ENCODE results near the gene IFNA14. TPM values are rescaled to one million over a fixed set of nuclear protein-coding genes. Genes with fewer than 3 reads are reported as not detected.
"Not testable (repeated sequence)": the region's sequence is repeated elsewhere in the genome, so short reads cannot be mapped to it uniquely, and the experiment has no call there.

Gene IFNA14
- total RNA-seq, 1 experiment from 2014 or later = not detected

- peak; percentile 81 for DNase-seq
Observed at GRCh38 chr9:21235468-21236359, 4.1 kb downstream of the IFNA14 start.

GRCh38 chr9:21234153-21234687 lies 5.6 kb downstream of the IFNA14 start:
- Histone ChIP-seq H4K20me1 (ENCODE audit: insufficient read depth, low read depth, low read length) (no peaks in the 10 kb centered on the region), H2AFZ (ENCODE audit: low read length) (no peak overlapping the region), H3K79me2 (ENCODE audit: low read length) (no peaks in the 10 kb centered on the region), H3K4me1 (ENCODE audit: low read length) (no peaks in the 10 kb centered on the region), H3K27me3 (ENCODE audit: low read length) (no peaks in the 10 kb centered on the region), H3K4me3 (ENCODE audit: low read length) (no peak overlapping the region), H3K4me2 (ENCODE audit: low read depth, low read length, poor library complexity, severe bottlenecking) (no peak overlapping the region), H3K36me3 (ENCODE audit: insufficient read depth, low read length) (no peaks in the 10 kb centered on the region), H3K9ac (ENCODE audit: low read length) (no peak overlapping the region), H3K9me3 (ENCODE audit: low read length) (no peaks in the 10 kb centered on the region), H3K27ac (ENCODE audit: low read length) (no peak overlapping the region), H3K9me2 (replicated peaks; ENCODE audit: insufficient read depth, low read length) (no peaks in the 10 kb centered on the region)
- no peak for DNase-seq

More at GRCh38 chr9:21235468-21236359, 4.1 kb downstream of the IFNA14 start:
- H3K36me3 ChIP-seq (ENCODE audit: insufficient read depth, low read length); H3K27me3 ChIP-seq (ENCODE audit: low read length); H2AFZ ChIP-seq (ENCODE audit: low read length); H3K9me3 ChIP-seq (ENCODE audit: low read length); H4K20me1 ChIP-seq (ENCODE audit: insufficient read depth, low read depth, low read length); H3K4me2 ChIP-seq (ENCODE audit: low read depth, low read length, poor library complexity, severe bottlenecking); H3K4me3 ChIP-seq (ENCODE audit: low read length); H3K79me2 ChIP-seq (ENCODE audit: low read length); H3K27ac ChIP-seq (ENCODE audit: low read length); H3K9ac ChIP-seq (ENCODE audit: low read length); H3K9me2 ChIP-seq (replicated peaks; ENCODE audit: insufficient read depth, low read length); H3K4me1 ChIP-seq (ENCODE audit: low read length): not testable (repeated sequence)

GRCh38 chr9:21233258-21233657 lies 6.5 kb downstream of the IFNA14 start:
- no peak overlapping the region for H2AFZ ChIP-seq (ENCODE audit: low read length)
- DNase-seq = no peak
- no peak overlapping the region for H3K4me3 ChIP-seq (ENCODE audit: low read length)
- H3K79me2 ChIP-seq (ENCODE audit: low read length) = no peaks in the 10 kb centered on the region
- no peak overlapping the region for H3K9ac ChIP-seq (ENCODE audit: low read length)
- no peaks in the 10 kb centered on the region for H3K9me2 ChIP-seq (replicated peaks; ENCODE audit: insufficient read depth, low read length)
- H3K9me3 ChIP-seq (ENCODE audit: low read length) = no peaks in the 10 kb centered on the region
- H3K36me3 ChIP-seq (ENCODE audit: insufficient read depth, low read length) = no peaks in the 10 kb centered on the region
- no peaks in the 10 kb centered on the region for H3K27me3 ChIP-seq (ENCODE audit: low read length)
- no peak overlapping the region for H3K27ac ChIP-seq (ENCODE audit: low read length)
- no peak overlapping the region for H3K4me2 ChIP-seq (ENCODE audit: low read depth, low read length, poor library complexity, severe bottlenecking)
- no peaks in the 10 kb centered on the region for H4K20me1 ChIP-seq (ENCODE audit: insufficient read depth, low read depth, low read length)
- H3K4me1 ChIP-seq (ENCODE audit: low read length) = no peaks in the 10 kb centered on the region

GRCh38 chr9:21228122-21228521 lies 11.7 kb downstream of the IFNA14 start, which contains the start of gene IFNA17:
IFNA17 (minus strand) TSS chr9:21228222; CDS start chr9:21228173, 49 bp downstream.
- DNase-seq = no peak
- H3K79me2 ChIP-seq (ENCODE audit: low read length) = no peaks in the 10 kb centered on the region
- no peaks in the 10 kb centered on the region for H3K9me3 ChIP-seq (ENCODE audit: low read length)
- no peaks in the 10 kb centered on the region for H3K27me3 ChIP-seq (ENCODE audit: low read length)
- no peaks in the 10 kb centered on the region for H3K36me3 ChIP-seq (ENCODE audit: insufficient read depth, low read length)
- H3K4me2 ChIP-seq (ENCODE audit: low read depth, low read length, poor library complexity, severe bottlenecking) = no peak within 1 kb of the TSS
- no peak within 1 kb of the TSS for H3K27ac ChIP-seq (ENCODE audit: low read length)
- H4K20me1 ChIP-seq (ENCODE audit: insufficient read depth, low read depth, low read length) = no peaks in the 10 kb centered on the region
- H3K4me1 ChIP-seq (ENCODE audit: low read length) = no peaks in the 10 kb centered on the region
- no peak within 1 kb of the TSS for H3K4me3 ChIP-seq (ENCODE audit: low read length)
- no peak within 1 kb of the TSS for H2AFZ ChIP-seq (ENCODE audit: low read length)
- no peak within 1 kb of the TSS for H3K9ac ChIP-seq (ENCODE audit: low read length)
- no peaks in the 10 kb centered on the region for H3K9me2 ChIP-seq (replicated peaks; ENCODE audit: insufficient read depth, low read length)

- not testable (repeated sequence) for H3K9ac ChIP-seq (ENCODE audit: low read length); H3K27ac ChIP-seq (ENCODE audit: low read length); H3K79me2 ChIP-seq (ENCODE audit: low read length); H3K36me3 ChIP-seq (ENCODE audit: insufficient read depth, low read length); H3K4me3 ChIP-seq (ENCODE audit: low read length); H3K4me1 ChIP-seq (ENCODE audit: low read length); DNase-seq; H3K9me3 ChIP-seq (ENCODE audit: low read length); H4K20me1 ChIP-seq (ENCODE audit: insufficient read depth, low read depth, low read length); H3K9me2 ChIP-seq (replicated peaks; ENCODE audit: insufficient read depth, low read length); H2AFZ ChIP-seq (ENCODE audit: low read length); H3K27me3 ChIP-seq (ENCODE audit: low read length); H3K4me2 ChIP-seq (ENCODE audit: low read depth, low read length, poor library complexity, severe bottlenecking)
Observed at GRCh38 chr9:21217211-21217610, 22.6 kb downstream of the IFNA14 start, which contains the start of gene IFNA16. IFNA16 (minus strand) TSS chr9:21217311; CDS start chr9:21217305, 6 bp downstream.

- not testable (repeated sequence) for H3K9ac ChIP-seq (ENCODE audit: low read length); H3K9me2 ChIP-seq (replicated peaks; ENCODE audit: insufficient read depth, low read length); H3K4me1 ChIP-seq (ENCODE audit: low read length); H4K20me1 ChIP-seq (ENCODE audit: insufficient read depth, low read depth, low read length); H3K9me3 ChIP-seq (ENCODE audit: low read length); H3K27ac ChIP-seq (ENCODE audit: low read length); H3K36me3 ChIP-seq (ENCODE audit: insufficient read depth, low read length); H3K4me2 ChIP-seq (ENCODE audit: low read depth, low read length, poor library complexity, severe bottlenecking); H2AFZ ChIP-seq (ENCODE audit: low read length); H3K27me3 ChIP-seq (ENCODE audit: low read length); H3K79me2 ChIP-seq (ENCODE audit: low read length); H3K4me3 ChIP-seq (ENCODE audit: low read length)
- peak; percentile 52 for DNase-seq
Observed at GRCh38 chr9:21213411-21214326, 26.1 kb downstream of the IFNA14 start.

- H4K20me1 ChIP-seq (ENCODE audit: insufficient read depth, low read depth, low read length); H3K9me3 ChIP-seq (ENCODE audit: low read length); H3K4me1 ChIP-seq (ENCODE audit: low read length); H3K4me3 ChIP-seq (ENCODE audit: low read length); DNase-seq; H3K36me3 ChIP-seq (ENCODE audit: insufficient read depth, low read length); H3K9me2 ChIP-seq (replicated peaks; ENCODE audit: insufficient read depth, low read length); H2AFZ ChIP-seq (ENCODE audit: low read length); H3K79me2 ChIP-seq (ENCODE audit: low read length); H3K27me3 ChIP-seq (ENCODE audit: low read length); H3K27ac ChIP-seq (ENCODE audit: low read length); H3K4me2 ChIP-seq (ENCODE audit: low read depth, low read length, poor library complexity, severe bottlenecking); H3K9ac ChIP-seq (ENCODE audit: low read length): not testable (repeated sequence)
Observed at GRCh38 chr9:21212160-21212559, 27.6 kb downstream of the IFNA14 start.

GRCh38 chr9:21210782-21211181 lies 29.0 kb downstream of the IFNA14 start:
- not testable (repeated sequence) for H3K9ac ChIP-seq (ENCODE audit: low read length); H3K27ac ChIP-seq (ENCODE audit: low read length); H3K36me3 ChIP-seq (ENCODE audit: insufficient read depth, low read length); H4K20me1 ChIP-seq (ENCODE audit: insufficient read depth, low read depth, low read length); H3K4me2 ChIP-seq (ENCODE audit: low read depth, low read length, poor library complexity, severe bottlenecking); H3K27me3 ChIP-seq (ENCODE audit: low read length); DNase-seq; H3K9me2 ChIP-seq (replicated peaks; ENCODE audit: insufficient read depth, low read length); H3K9me3 ChIP-seq (ENCODE audit: low read length); H3K4me3 ChIP-seq (ENCODE audit: low read length); H3K4me1 ChIP-seq (ENCODE audit: low read length); H2AFZ ChIP-seq (ENCODE audit: low read length); H3K79me2 ChIP-seq (ENCODE audit: low read length)
